Measurements from ENCODE around the gene PTGFRN. TPM values are rescaled to one million over a fixed set of nuclear protein-coding genes. Genes with fewer than 3 reads are reported as not detected.

The PTGFRN gene
- total RNA-seq, 1 experiment from 2014 or later: 38.7 TPM

GRCh38 chr1:117032266-117032665 is 122.5 kb downstream of the PTGFRN start:
- ATAC-seq (no peak), DNase-seq (ENCODE audit: low spot score) (no peak)
- TF ChIP-seq AFF4 (CRISPR knock-in tag; IDR thresholded peaks at IDR 0.05; ENCODE audit: borderline replicate concordance): no peak
- TF ChIP-seq E2F1 (CRISPR knock-in tag; IDR thresholded peaks at IDR 0.05): no peak
- no peak for TF ChIP-seq JUN (CRISPR knock-in tag; IDR thresholded peaks at IDR 0.05)
- TF ChIP-seq, protein P1, sequence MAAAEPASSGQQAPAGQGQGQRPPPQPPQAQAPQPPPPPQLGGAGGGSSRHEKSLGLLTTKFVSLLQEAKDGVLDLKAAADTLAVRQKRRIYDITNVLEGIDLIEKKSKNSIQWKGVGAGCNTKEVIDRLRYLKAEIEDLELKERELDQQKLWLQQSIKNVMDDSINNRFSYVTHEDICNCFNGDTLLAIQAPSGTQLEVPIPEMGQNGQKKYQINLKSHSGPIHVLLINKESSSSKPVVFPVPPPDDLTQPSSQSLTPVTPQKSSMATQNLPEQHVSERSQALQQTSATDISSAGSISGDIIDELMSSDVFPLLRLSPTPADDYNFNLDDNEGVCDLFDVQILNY (CRISPR knock-in tag; IDR thresholded peaks at IDR 0.05): no peak
- TF ChIP-seq, protein P2, sequence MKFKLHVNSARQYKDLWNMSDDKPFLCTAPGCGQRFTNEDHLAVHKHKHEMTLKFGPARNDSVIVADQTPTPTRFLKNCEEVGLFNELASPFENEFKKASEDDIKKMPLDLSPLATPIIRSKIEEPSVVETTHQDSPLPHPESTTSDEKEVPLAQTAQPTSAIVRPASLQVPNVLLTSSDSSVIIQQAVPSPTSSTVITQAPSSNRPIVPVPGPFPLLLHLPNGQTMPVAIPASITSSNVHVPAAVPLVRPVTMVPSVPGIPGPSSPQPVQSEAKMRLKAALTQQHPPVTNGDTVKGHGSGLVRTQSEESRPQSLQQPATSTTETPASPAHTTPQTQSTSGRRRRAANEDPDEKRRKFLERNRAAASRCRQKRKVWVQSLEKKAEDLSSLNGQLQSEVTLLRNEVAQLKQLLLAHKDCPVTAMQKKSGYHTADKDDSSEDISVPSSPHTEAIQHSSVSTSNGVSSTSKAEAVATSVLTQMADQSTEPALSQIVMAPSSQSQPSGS (CRISPR knock-in tag; IDR thresholded peaks at IDR 0.05; ENCODE audit: borderline replicate concordance, low read depth): no peak
- no peak for TF ChIP-seq EMX1 (CRISPR knock-in tag; IDR thresholded peaks at IDR 0.05)
- TF ChIP-seq PRDM15 (CRISPR knock-in tag; IDR thresholded peaks at IDR 0.05): no peak
- TF ChIP-seq GTF2I (CRISPR knock-in tag; conservative IDR thresholded peaks at IDR 0.05): no peak
- TF ChIP-seq RORB (CRISPR knock-in tag; IDR thresholded peaks at IDR 0.05): no peak
- TF ChIP-seq ZNF671 (CRISPR knock-in tag; IDR thresholded peaks at IDR 0.05): no peak
- TF ChIP-seq NR2C2 (CRISPR knock-in tag; IDR thresholded peaks at IDR 0.05): no peak
- TF ChIP-seq ESRRA (CRISPR knock-in tag; IDR thresholded peaks at IDR 0.05; ENCODE audit: borderline replicate concordance): no peak
- TF ChIP-seq ZNF317 (CRISPR knock-in tag; IDR thresholded peaks at IDR 0.05; ENCODE audit: borderline replicate concordance, low read depth): no peak
- no peak for TF ChIP-seq E2F4 (CRISPR knock-in tag; IDR thresholded peaks at IDR 0.05; ENCODE audit: borderline replicate concordance, low read depth)
- TF ChIP-seq SOX15 (CRISPR knock-in tag; IDR thresholded peaks at IDR 0.05): no peak
- TF ChIP-seq, protein P3, sequence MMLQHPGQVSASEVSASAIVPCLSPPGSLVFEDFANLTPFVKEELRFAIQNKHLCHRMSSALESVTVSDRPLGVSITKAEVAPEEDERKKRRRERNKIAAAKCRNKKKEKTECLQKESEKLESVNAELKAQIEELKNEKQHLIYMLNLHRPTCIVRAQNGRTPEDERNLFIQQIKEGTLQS (CRISPR knock-in tag; conservative IDR thresholded peaks at IDR 0.05): no peak
- H3K4me3 Mint-ChIP-seq: no peak overlapping the region
- ChIA-PET POLR2A (no interaction called here), CTCF (no interaction called here)
- H3K27me3 Mint-ChIP-seq (ENCODE audit: low read depth): peaks cover 4% of the 10 kb centered on the region
- H3K27ac Mint-ChIP-seq: no peak overlapping the region
- H3K36me3 Mint-ChIP-seq: no peaks in the 10 kb centered on the region
- H3K4me1 Mint-ChIP-seq: peaks cover 25% of the 10 kb centered on the region
- no peaks in the 10 kb centered on the region for H3K9me3 Mint-ChIP-seq

Data from WTC11 (cell line).